H1 (cell line): ENCODE measurements around the gene ISG15. TPM values are rescaled to one million over a fixed set of nuclear protein-coding genes. Genes with fewer than 3 reads are reported as not detected.
A peak's percentile ranks its signal among the peaks of the same experiment; 100 is the strongest.

Source experiments
- CTCF ChIA-PET: fragments of 300-600 bp; sonication (Branson Sonifier 250); formaldehyde crosslinking; loops from one replicate; lab custom pipeline; 2021; ENCODE audit not compliant: partially characterized antibody; lab: Charles Lee
- POLR2A ChIA-PET: fragments of 300-600 bp; sonication (Branson Sonifier 250); formaldehyde crosslinking; loops from one replicate; lab custom pipeline; 2021; ENCODE audit warnings: inconsistent platforms; ENCODE audit not compliant: partially characterized antibody; lab: Charles Lee
- DNase-seq, 2 experiments: peaks; one replicate each; pipeline versions ENCODE4 v3.0.0 to v3.0.0-alpha.2; 2010 to 2022; ENCODE audit warnings: low spot score in 2 of 2, low read depth in 1 of 2, mixed read lengths in 1 of 2
- FAIRE-seq: peaks from 2 replicates; lab custom pipeline; 2011; peaks lifted over from hg19 to GRCh38; lab: Jason Lieb, UNC
- H2AFZ ChIP-seq: 2 replicates; pipeline ENCODE4 v1.8.1; 2012; ENCODE audit warnings: low read length, inconsistent platforms
- H2AK5ac ChIP-seq: 2 replicates; pipeline ENCODE4 v1.6.1; 2013; ENCODE audit warnings: low read depth, low read length
- H2BK120ac ChIP-seq: replicated peaks from 2 replicates; pipeline ENCODE3; 2013; ENCODE audit warnings: low read depth, low read length, inconsistent platforms
- H2BK12ac ChIP-seq: 2 replicates; pipeline ENCODE4 v1.6.1; 2013; ENCODE audit warnings: low read depth, low read length
- H2BK15ac ChIP-seq: 2 replicates; pipeline ENCODE4 v1.6.1; 2013; ENCODE audit warnings: low read length
- H2BK20ac ChIP-seq: 2 replicates; pipeline ENCODE4 v1.6.1; 2013; ENCODE audit warnings: low read length
- H2BK5ac ChIP-seq: 2 replicates; pipeline ENCODE4 v1.6.1; 2013; ENCODE audit warnings: low read depth, low read length
- H3K14ac ChIP-seq: 2 replicates; pipeline ENCODE4 v1.6.1; 2013; ENCODE audit warnings: inconsistent platforms; ENCODE audit not compliant: insufficient read length
- H3K18ac ChIP-seq: 2 replicates; pipeline ENCODE4 v1.6.1; 2013; ENCODE audit warnings: low read length; ENCODE audit errors: extremely low read depth
- H3K23ac ChIP-seq: 2 replicates; pipeline ENCODE4 v1.6.1; 2013; ENCODE audit warnings: inconsistent platforms; ENCODE audit not compliant: insufficient read length
- H3K23me2 ChIP-seq: 2 replicates; pipeline ENCODE4 v1.6.1; 2013; ENCODE audit warnings: low read depth, low read length
- H3K27ac ChIP-seq: 2 replicates; pipeline ENCODE4 v1.6.1; 2011; ENCODE audit warnings: low read depth, low read length, inconsistent platforms
- H3K27me3 ChIP-seq, 4 experiments: replicated peaks in 1 of 4; 1 replicate in 1 of 4; 2 replicates in 3 of 4; pipeline versions ENCODE4 v1.6.1 to v1.8.1; 2011 to 2013; ENCODE audit warnings: low read length in 3 of 4, mild to moderate bottlenecking in 3 of 4, inconsistent platforms in 2 of 4, mixed read lengths in 2 of 4, moderate library complexity in 1 of 4; ENCODE audit not compliant: control insufficient read depth in 3 of 4, insufficient read depth in 3 of 4; ENCODE audit errors: extremely low read depth in 1 of 4
- H3K36me3 ChIP-seq, 4 experiments: 2 replicates each; pipeline versions ENCODE4 v1.6.1 to v1.8.1; 2011 to 2013; ENCODE audit warnings: mild to moderate bottlenecking in 4 of 4, low read length in 3 of 4, moderate library complexity in 2 of 4, control low read depth in 1 of 4, inconsistent platforms in 1 of 4; ENCODE audit not compliant: insufficient read depth in 4 of 4, control insufficient read depth in 2 of 4
- H3K4ac ChIP-seq: replicated peaks from 2 replicates; pipeline ENCODE3; 2013; ENCODE audit warnings: low read length, low read depth, mixed read lengths, inconsistent platforms; ENCODE audit not compliant: insufficient read length
- H3K4me1 ChIP-seq, 4 experiments: replicated peaks in 1 of 4; 1 replicate in 1 of 4; 2 replicates in 3 of 4; pipeline versions ENCODE4 v1.6.1 to v1.8.1; 2011 to 2013; ENCODE audit warnings: low read length in 3 of 4, inconsistent platforms in 2 of 4, mixed read lengths in 1 of 4; ENCODE audit not compliant: insufficient read depth in 4 of 4, control insufficient read depth in 3 of 4
- H3K4me2 ChIP-seq, 2 experiments: 2 replicates each; pipeline versions ENCODE4 v1.6.1 to v1.8.1; 2011 to 2013; ENCODE audit warnings: low read depth in 2 of 2, low read length in 2 of 2, control low read depth in 1 of 2, inconsistent platforms in 1 of 2, mild to moderate bottlenecking in 1 of 2; ENCODE audit not compliant: insufficient read depth in 1 of 2
- H3K4me3 ChIP-seq, 4 experiments: fragments of 200-600, 300-600 bp in 1 of 4; sonication (generic), shearing (Covaris generic), sonication (Bioruptor Twin) in 1 of 4; 2 replicates each; pipeline versions ENCODE4 v1.5.1 to v1.8.1; 2011 to 2016; ENCODE audit warnings: low read length in 4 of 4, low read depth in 3 of 4, control low read depth in 2 of 4, inconsistent platforms in 2 of 4, mild to moderate bottlenecking in 2 of 4, mixed read lengths in 1 of 4, moderate library complexity in 1 of 4; ENCODE audit not compliant: insufficient read depth in 2 of 4; ENCODE audit errors: extremely low read depth in 1 of 4
- H3K56ac ChIP-seq: replicated peaks from 2 replicates; pipeline ENCODE3; 2013; ENCODE audit warnings: low read depth, mild to moderate bottlenecking, mixed read lengths, low read length, inconsistent platforms; ENCODE audit not compliant: insufficient read length
- H3K79me1 ChIP-seq: 2 replicates; pipeline ENCODE4 v1.6.1; 2013; ENCODE audit warnings: low read depth, low read length, control low read depth
- H3K79me2 ChIP-seq, 2 experiments: 2 replicates each; pipeline versions ENCODE4 v1.6.1 to v1.8.1; 2012 to 2013; ENCODE audit warnings: low read length in 2 of 2, mild to moderate bottlenecking in 2 of 2, inconsistent platforms in 1 of 2; ENCODE audit not compliant: insufficient read depth in 2 of 2, control insufficient read depth in 1 of 2
- H3K9ac ChIP-seq, 4 experiments: replicated peaks in 1 of 4; 1 replicate in 1 of 4; 2 replicates in 3 of 4; pipeline versions ENCODE4 v1.6.1 to v1.8.1; 2011 to 2013; ENCODE audit warnings: low read depth in 3 of 4, low read length in 3 of 4, control low read depth in 2 of 4, mild to moderate bottlenecking in 2 of 4, moderate library complexity in 2 of 4, inconsistent platforms in 1 of 4; ENCODE audit errors: extremely low read depth in 1 of 4
- H3K9me3 ChIP-seq, 2 experiments: 2 replicates each; pipeline versions ENCODE4 v1.6.1 to v1.8.1; 2012 to 2013; ENCODE audit warnings: mild to moderate bottlenecking in 2 of 2, moderate library complexity in 2 of 2, control low read depth in 1 of 2, inconsistent platforms in 1 of 2, low read depth in 1 of 2, low read length in 1 of 2, mixed read lengths in 1 of 2; ENCODE audit not compliant: insufficient read depth in 2 of 2
- H4K20me1 ChIP-seq, 2 experiments: replicated peaks in 1 of 2; 2 replicates each; pipeline versions ENCODE3 to v1.8.1; 2011 to 2013; ENCODE audit warnings: inconsistent platforms in 2 of 2, low read length in 2 of 2, mild to moderate bottlenecking in 1 of 2; ENCODE audit not compliant: insufficient read depth in 2 of 2, control insufficient read depth in 1 of 2
- H4K5ac ChIP-seq: 2 replicates; pipeline ENCODE4 v1.6.1; 2013; ENCODE audit warnings: low read length, low read depth, mixed read lengths, inconsistent platforms; ENCODE audit not compliant: insufficient read length
- H4K8ac ChIP-seq: 2 replicates; pipeline ENCODE4 v1.8.0; 2013; ENCODE audit warnings: mild to moderate bottlenecking, moderate library complexity, low read length, inconsistent platforms; ENCODE audit not compliant: insufficient read depth; ENCODE audit errors: extremely low read depth
- H4K91ac ChIP-seq: replicated peaks from 2 replicates; pipeline ENCODE3; 2013; ENCODE audit warnings: low read length, mixed read lengths, inconsistent platforms; ENCODE audit not compliant: insufficient read length
- BRCA1 ChIP-seq: IDR thresholded peaks from 2 replicates; pipeline ENCODE4 v1.6.1; 2012; ENCODE audit warnings: low read depth, low read length, improper control_type of control experiment
- FOSL1 ChIP-seq: IDR thresholded peaks from 2 replicates; pipeline ENCODE4 v1.6.1; 2011; ENCODE audit warnings: mild to moderate bottlenecking, low read depth, low read length, moderate library complexity; ENCODE audit not compliant: insufficient read depth
- HDAC2 ChIP-seq, 2 experiments: fragments of 300-600 bp in 1 of 2; sonication (generic) in 1 of 2; IDR thresholded peaks; 2 replicates each; pipeline ENCODE4 v1.6.1; 2011 to 2012; ENCODE audit warnings: low read depth in 2 of 2, low read length in 2 of 2, mild to moderate bottlenecking in 2 of 2, moderate library complexity in 2 of 2, borderline replicate concordance in 1 of 2, inconsistent platforms in 1 of 2
- KDM4A ChIP-seq: IDR thresholded peaks from one replicate; pipeline ENCODE4 v1.7.1; 2012; ENCODE audit warnings: low read depth, mild to moderate bottlenecking, moderate library complexity, low read length, inconsistent platforms; ENCODE audit not compliant: severe bottlenecking
- NANOG ChIP-seq: IDR thresholded peaks from 2 replicates; pipeline ENCODE4 v1.6.1; 2011; ENCODE audit warnings: low read length, low read depth, mild to moderate bottlenecking, inconsistent platforms; ENCODE audit not compliant: insufficient read depth, poor library complexity, severe bottlenecking
- RAD21 ChIP-seq, 2 experiments: IDR thresholded peaks in 1 of 2; conservative IDR thresholded peaks in 1 of 2; 2 replicates each; pipeline ENCODE4 v1.6.1; 2011; ENCODE audit warnings: low read depth in 2 of 2, low read length in 2 of 2, improper control_type of control experiment in 1 of 2, inconsistent platforms in 1 of 2, mild to moderate bottlenecking in 1 of 2, moderate library complexity in 1 of 2
- RBBP5 ChIP-seq: IDR thresholded peaks from 2 replicates; pipeline ENCODE4 v1.7.1; 2012; ENCODE audit warnings: low read depth, mild to moderate bottlenecking, inconsistent platforms, low read length, moderate library complexity, borderline replicate concordance
- SIRT6 ChIP-seq: IDR thresholded peaks from one replicate; pipeline ENCODE4 v1.7.1; 2012; ENCODE audit warnings: low read length, inconsistent platforms
- SP2 ChIP-seq: IDR thresholded peaks from 2 replicates; pipeline ENCODE4 v1.6.1; 2012; ENCODE audit warnings: mild to moderate bottlenecking, low read length, inconsistent platforms
- SRF ChIP-seq: IDR thresholded peaks from 2 replicates; pipeline ENCODE4 v1.6.1; 2011; ENCODE audit warnings: mild to moderate bottlenecking, low read depth, low read length, moderate library complexity
- TAF7 ChIP-seq: optimal IDR thresholded peaks from 2 replicates; pipeline ENCODE3; 2011; ENCODE audit warnings: low read depth, mild to moderate bottlenecking, inconsistent platforms, low read length, moderate library complexity, borderline replicate concordance
- TCF12 ChIP-seq: IDR thresholded peaks from 2 replicates; pipeline ENCODE4 v1.6.1; 2011; ENCODE audit warnings: low read depth, mild to moderate bottlenecking, low read length
- TEAD4 ChIP-seq: IDR thresholded peaks from 2 replicates; pipeline ENCODE4 v1.6.1; 2012; ENCODE audit warnings: low read depth, low read length, inconsistent platforms, mixed read lengths
- WGBS, 2 experiments: shearing (Covaris generic) in 1 of 2; methylation state at CpG; one replicate each; pipeline versions ENCODE4 v1.1.6 to v1.1.7; 2013 to 2015; ENCODE audit warnings: low lambda C conversion rate in 2 of 2, mixed read lengths in 2 of 2, inconsistent platforms in 1 of 2, low coverage in 1 of 2, missing lambda C conversion rate in 1 of 2; ENCODE audit not compliant: insufficient replicate concordance in 2 of 2, insufficient coverage in 1 of 2, insufficient read length in 1 of 2; ENCODE audit errors: extremely low coverage in 1 of 2, missing lambda C conversion rate in 1 of 2; 5-methylcytosine and 5-hydroxymethylcytosine counted together
- polyA plus RNA-seq, 7 experiments: library from polyadenylated mRNA; depleted of rRNA in 3 of 7; stranded (reverse) in 5 of 7; unstranded in 2 of 7; fragments of >200 nt in 5 of 7; fragments of 200-250 nt in 2 of 7; gene quantifications; 1 replicate in 5 of 7; 2 replicates in 1 of 7; 4 replicates in 1 of 7; pipeline versions ENCODE4 v1.2.1 to v1.2.3, GENCODE V29; 2011 to 2013; ENCODE audit warnings: missing spikeins in 2 of 7, mixed read lengths in 2 of 7
- total RNA-seq: library from RNA; stranded (reverse); fragmentation: NEBNext Ultra II Directional; extraction: Animal tissue kit (Norgen Biotek cat#: 25700); gene quantifications from 2 replicates; pipeline ENCODE4 v1.2.1, GENCODE V29; 2021

ISG15 gene
- total and polyA plus RNA-seq, 2 of the 8 experiments (the other 6 are each of a cell fraction or from before 2014, with no cell fraction given), result 29.3 to 121 TPM

- H3K4me3 ChIP-seq, result no peak overlapping the region
- H4K5ac ChIP-seq, result no peak overlapping the region
- no peaks in the 10 kb centered on the region for H4K20me1 ChIP-seq
- H2AFZ ChIP-seq, result no peak overlapping the region
- H3K23ac ChIP-seq, result no peak overlapping the region
- no peak overlapping the region for H3K9ac ChIP-seq
- no peak for DNase-seq
- no peak overlapping the region for H3K4me2 ChIP-seq
- peaks cover 0 to 3% (median 1%) of the 10 kb centered on the region in 4 experiments; a peak in 4 of 7 replicates for H3K27me3 ChIP-seq
- CTCF ChIA-PET, result interaction anchor here (1.5 to 7.8 kb wide), 2 partner anchors 10 to 28 kb away, joined by 5 to 60 read pairs; partner anchors contain the start of gene HES4
- no peak overlapping the region for H3K14ac ChIP-seq
- H4K8ac ChIP-seq, result no peak overlapping the region
- no peak overlapping the region for H2BK120ac ChIP-seq
- H3K56ac ChIP-seq, result no peak overlapping the region
- no peak overlapping the region for H3K4ac ChIP-seq
- H2BK15ac ChIP-seq, result no peak overlapping the region
- 0 out of 2 replicates have a peak overlapping the region, but pooled peaks have one; percentile 25 for H2AK5ac ChIP-seq
- WGBS, 2 experiments, result 82% methylated on average over 14 of the region's 14 CpGs; no CpG with 5 or more reads in 1 of the 2 experiments
- H3K27ac ChIP-seq, result no peak overlapping the region
- no peaks in the 10 kb centered on the region for H3K79me2 ChIP-seq
- H3K23me2 ChIP-seq, result peaks cover 6% of the 10 kb centered on the region
- H3K4me1 ChIP-seq, result peaks cover 0 to 21% (median 15%) of the 10 kb centered on the region in 4 experiments; a peak in 6 of 7 replicates
- no peaks in the 10 kb centered on the region for H3K36me3 ChIP-seq
- H4K91ac ChIP-seq, result no peak overlapping the region
- FAIRE-seq, result no peak
- no peak overlapping the region for H2BK12ac ChIP-seq
- H3K18ac ChIP-seq, result no peak overlapping the region
- no peak overlapping the region for H2BK5ac ChIP-seq
- POLR2A ChIA-PET, result interaction anchor here (5.3 kb wide), 1 partner anchor 8 kb away, joined by 40 read pairs; no protein-coding TSS in a partner anchor
- no peaks in the 10 kb centered on the region for H3K79me1 ChIP-seq
- no peak overlapping the region for H2BK20ac ChIP-seq
- H3K9me3 ChIP-seq, result no peaks in the 10 kb centered on the region
- TF ChIP-seq SP2 (no peak), RAD21 (IDR thresholded peaks at IDR 0.05 in 1 of 2, conservative IDR thresholded peaks at IDR 0.05 in 1 of 2; ENCODE audit: low read depth in 2 of 2, low read length in 2 of 2) (no peak), TCF12 (no peak), BRCA1 (no peak), KDM4A (no peak), RBBP5 (no peak), FOSL1 (no peak), TAF7 (no peak), HDAC2 (IDR thresholded peaks at IDR 0.05; ENCODE audit: borderline replicate concordance in 1 of 2, low read depth in 2 of 2, low read length in 2 of 2) (no peak), NANOG (no peak), TEAD4 (no peak), SIRT6 (no peak), SRF (no peak)
Measured at GRCh38 chr1:1011396-1011949, 1.8 kb upstream of the ISG15 start.
